NOMO-1 treated with dmso at 0.1 percent for 144 hours (cell line): ENCODE results near the gene CDK14.

ENCODE experiments used
- DNase-seq: peaks from one replicate; lab custom pipeline; 2025; ENCODE audit not compliant: unreplicated experiment; lab: John Stamatoyannopoulos, UW

CDK14 gene

DNA sequence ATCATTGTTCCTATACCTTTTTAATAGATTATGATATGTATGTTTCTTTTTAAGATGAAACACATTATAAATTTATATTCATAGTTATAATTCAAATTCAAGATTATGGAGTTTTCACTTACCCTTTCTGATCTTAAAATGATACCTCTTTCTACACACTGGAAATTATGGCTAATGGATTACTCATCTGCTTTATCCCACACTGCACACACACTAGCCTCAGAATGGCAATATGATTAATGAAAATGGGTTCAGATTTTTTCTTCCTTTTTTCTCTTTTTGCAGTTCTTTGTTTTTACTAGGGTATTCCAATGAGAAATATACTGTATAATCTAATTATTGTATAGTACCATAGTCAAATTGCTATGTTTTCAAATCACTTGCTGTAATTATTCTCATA lies 585.8 kb downstream of the CDK14 start:
- DNase-seq, result no peak

DNA sequence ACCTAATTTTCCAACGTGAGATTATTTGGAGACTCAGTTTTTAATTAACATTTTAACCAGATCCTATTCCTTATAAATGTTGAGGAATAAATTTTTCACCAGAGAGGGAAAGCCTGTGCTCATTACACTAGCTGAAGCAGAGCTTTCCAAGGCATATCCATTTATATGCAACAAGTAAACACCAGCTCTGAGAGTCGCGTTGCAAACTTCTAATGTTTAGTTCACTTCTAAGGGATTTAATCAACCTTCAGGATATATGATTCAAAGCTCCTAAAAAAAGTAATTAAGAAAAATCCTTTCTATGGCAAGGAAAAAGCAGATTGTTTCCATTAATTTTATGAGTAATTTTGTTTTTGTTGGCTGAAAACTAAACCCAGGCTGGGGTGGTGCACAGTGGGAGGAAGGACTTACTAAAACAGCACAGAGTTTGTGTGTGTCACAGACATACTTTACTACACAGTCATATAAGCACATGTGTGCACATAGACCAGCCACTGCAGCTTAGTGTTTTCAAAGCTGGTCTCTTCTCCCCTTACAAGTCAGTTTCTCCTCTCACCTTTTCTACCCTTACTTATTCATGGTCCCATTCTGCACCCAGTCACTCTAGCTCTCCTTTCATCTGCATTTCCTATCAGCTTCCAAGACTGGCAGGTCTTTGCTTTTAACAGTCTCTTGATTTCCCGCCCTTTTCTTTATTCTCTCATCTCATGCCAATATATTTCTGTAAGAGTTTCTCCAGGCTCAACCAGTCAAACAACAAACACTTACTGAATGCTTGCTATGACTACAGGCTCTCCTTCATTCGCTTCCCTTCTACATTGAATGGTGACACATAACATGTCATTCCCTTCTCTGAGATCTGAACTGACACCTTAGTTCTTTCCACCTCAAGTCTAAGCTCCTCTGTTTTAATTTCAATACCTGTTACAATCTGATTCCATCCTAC lies 587.0 kb downstream of the CDK14 start:
- DNase-seq, result no peak

DNA sequence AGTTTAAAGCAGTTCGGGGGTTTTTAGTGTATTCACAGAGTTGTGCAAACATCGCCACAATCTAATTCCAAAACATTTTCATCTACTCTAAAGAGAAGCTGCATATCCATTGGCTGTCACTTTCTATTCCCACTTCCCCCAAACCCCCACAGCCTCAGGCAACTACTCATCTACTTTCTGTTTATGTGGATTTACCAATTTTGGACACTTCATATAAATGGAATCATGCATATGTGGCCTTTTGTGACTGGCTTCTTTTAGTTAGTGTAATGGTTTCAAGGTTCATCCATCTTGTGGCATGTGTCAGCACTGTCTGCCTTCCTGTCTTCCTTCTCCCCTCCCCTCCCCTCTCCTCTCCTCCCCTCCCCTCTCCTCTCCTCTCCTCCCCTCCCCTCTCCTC lies 589.6 kb downstream of the CDK14 start:
- DNase-seq, result no peak

DNA sequence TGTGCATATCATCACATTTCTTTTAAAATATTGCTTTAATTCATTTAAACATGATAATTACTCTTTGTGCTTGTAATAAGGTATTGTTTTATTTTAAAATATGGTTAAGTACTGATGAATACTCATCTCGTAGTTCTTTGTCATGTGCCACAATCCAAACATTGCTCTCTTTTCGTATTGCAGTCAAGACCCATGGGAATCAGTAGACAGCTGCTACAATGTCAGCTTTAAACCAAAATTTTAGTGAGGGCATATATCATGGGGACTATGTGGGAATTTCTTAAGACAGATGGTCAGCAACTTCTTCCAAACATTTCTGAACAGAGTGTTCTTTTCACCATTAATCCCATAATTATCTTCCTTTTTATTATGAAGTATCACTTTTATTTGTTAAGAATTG lies 590.9 kb downstream of the CDK14 start:
- DNase-seq, result no peak

DNA sequence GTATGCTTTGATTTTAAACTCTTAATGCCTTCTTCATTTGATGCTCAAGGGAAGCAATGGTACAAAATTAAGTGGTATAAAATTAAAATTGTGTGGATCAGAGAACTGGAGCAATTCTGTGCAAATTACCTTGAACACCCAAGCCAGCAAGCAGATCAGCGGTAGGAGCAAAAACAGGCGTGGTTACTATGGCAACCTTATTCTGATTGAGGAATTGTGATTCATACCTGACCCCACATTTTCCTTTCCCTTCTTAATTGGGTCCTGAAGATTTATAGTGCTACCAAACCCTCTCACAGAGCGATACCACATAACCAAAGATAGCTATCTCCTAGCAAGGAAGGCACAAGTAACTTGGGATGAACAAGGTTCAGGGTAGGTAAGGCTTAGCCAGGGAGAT lies 595.6 kb downstream of the CDK14 start:
- DNase-seq, result no peak

DNA sequence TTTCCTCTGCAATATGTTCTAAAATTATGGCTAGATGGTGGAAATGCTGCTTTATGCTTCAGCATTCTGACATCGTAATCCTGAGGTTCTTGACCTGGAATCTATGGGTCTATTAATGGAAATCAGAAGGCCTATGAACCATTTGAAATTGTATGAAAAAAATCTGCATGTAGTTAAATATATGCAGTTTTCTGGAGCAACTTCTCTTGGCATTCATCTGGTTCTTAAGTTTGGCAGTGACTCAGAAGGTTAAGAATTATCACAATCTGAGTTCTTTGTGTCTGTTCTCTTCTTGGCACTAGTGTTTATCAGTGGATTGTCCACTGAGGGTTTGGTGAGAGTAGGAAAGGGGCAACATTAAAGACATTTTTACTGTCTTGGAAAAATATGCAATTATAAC lies 597.0 kb downstream of the CDK14 start:
- no peak for DNase-seq

DNA sequence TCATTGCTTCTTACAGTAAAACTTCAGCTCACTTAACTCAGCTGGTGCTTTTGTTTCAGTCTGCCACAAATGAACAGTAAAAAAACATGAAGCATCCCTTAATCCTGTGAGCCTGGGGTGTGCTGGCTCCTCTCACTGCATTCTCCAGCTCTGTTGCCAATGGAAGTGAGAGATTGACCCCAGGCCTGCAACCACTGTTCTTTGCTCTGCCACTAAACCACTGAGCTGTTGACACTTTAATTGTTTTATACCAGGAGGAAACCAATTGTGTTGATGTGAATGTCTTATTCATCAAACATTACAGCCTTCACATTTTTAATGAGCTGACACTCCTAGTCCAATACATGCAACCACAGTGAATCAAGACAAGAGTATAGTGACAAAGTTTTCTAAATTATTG lies 598.7 kb downstream of the CDK14 start:
- DNase-seq, result no peak

DNA sequence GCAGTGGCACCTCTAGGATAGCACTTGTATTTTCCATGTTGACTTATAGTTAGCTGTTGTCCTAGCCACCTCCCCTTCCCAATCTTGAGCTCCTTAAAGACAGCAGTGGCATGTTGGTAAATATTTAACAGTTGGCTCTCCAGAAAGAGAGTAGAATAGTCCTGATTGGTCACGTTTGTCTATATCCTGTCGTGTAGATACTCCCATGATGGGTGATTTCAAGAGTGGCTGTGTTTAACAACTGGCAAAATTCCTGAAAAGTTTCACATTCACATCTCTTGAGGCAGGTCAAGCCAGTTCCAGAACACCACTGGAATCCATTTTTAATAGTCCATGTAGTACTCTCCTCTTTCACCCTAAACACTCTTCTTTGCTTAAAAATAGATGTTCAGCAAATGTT lies 599.9 kb downstream of the CDK14 start:
- DNase-seq, result no peak

DNA sequence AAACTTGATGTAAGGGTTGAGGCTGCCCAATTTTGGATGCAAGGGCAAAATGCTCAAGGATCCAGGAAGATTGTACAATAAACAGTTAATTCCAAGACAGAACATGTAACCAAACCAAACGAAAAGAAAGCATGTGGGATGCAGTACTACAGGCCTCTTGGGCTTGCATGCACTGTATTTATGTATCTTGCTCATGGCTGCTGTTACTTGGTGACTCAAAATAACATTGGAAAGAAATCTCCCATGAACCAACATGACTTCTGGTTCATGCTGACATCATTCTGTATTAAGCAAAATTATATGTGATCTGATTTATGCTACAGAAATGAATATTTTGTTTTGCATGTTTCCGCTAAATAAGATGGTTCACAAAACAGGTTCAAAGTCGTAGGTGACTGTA lies 602.2 kb downstream of the CDK14 start:
- no peak for DNase-seq

DNA sequence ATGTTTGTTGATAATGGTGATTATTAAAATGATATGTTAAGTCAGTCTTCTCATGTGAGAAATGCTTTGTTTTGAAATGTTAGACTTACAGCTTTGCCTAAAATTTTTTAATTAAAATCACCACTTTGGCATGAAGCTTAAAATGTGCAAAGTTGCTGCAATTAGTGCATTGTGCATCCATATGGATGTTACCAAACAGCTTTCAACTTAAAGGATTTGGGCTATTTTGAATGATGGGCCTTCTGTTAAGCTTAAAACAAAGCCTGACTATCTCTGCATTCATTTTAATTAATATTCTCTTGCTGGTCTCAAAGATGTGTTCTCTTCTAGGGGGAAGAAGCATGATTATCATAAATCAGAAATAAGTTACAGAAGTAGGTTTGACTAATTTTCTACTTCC lies 603.5 kb downstream of the CDK14 start:
- DNase-seq, result no peak

DNA sequence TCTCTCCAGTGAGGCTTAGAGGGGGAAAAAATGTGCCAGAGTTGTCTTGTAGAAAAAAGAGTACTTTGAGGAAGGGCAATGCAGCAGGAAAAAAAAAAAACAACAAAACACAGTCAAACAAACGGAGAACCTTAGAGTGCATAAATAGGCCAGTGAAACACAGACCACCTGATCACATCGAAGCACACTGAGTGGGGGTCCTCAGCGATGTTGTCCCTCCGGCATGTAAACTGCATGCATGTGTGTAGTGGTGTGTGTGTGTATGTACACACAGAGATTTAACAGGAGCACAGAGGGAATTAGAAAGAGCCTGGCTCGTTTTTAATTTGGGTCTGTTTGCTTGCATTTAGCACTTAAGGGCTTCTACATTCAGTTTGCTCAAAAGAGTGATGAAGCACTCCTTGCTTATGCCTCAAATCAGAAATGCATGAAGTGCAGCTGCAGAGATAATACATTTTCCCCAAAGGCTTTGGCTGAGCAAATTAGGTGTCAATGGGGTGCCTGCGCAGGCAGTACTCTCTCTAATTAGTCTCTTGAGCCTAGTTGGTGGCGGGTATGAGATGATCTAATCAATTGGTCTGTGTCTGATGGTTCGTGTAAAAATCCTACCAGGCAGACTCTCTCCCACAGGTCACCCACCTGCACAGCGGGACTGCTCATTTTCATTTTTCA lies 605.5 kb downstream of the CDK14 start:
- no peak for DNase-seq

DNA sequence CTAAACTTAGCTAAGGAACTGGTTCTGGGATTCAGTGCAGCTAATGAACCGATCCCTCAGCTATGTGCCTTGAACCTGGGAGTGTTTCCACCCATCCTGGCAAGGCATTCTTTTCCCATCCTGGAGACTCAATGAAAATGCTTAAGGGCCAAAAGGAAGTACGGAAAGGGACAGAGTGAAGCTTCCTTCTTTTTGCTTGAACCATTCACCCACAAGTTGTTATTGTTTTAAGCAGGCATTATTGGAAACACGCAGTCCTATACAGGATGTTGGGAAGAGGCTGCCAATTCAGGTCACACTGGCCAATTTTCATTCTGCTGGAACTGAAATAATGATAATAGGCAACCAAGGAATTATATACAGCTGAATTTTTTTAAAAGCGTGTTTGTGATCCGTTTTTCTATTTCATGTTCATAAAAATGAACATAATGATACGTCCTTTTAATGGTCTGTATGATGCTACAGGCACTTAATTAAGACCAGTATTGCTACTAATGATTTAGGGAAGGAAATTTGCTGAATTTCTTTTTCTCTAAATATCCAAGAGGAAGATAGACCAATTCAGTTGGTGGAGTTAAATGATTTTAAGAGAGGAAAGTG lies 610.3 kb downstream of the CDK14 start:
- DNase-seq, result no peak

DNA sequence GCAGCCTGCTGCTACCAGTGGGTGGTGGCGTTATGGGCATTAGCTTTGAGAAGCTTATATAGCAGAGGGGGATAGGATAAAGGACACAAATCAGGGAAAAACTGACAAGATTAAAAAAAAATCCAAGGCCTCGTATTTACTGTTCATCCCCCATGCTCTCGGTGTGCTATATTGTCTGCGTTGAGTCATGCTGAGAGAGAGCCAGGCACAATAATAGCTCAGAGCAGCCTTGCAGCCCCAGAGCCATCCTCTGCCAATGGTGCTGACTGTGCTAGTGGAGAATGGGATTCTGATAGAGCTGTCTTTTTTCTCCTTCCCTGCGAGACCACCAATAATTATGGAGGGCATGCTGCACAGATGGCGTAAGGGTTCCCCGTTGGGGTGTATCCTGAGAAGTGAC lies 616.5 kb downstream of the CDK14 start:
- no peak for DNase-seq

DNA sequence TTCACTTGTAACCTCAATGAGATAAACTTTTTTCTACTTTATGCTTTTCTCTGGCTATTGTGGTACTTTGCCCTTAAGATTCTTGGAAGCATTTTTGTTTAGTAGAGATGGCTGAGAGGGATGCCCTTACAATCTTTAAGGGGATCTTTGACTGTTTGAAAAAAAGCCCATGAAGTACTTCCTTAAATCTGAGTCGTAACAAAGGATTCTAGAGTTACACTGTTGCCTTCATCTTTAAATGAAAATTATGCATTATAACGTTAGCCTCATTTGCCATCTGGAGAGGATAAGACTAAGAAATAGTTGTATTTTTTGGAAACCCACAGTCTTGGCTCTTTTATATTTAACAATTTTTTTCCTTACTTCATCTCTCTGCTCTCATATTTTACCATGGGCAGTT lies 630.3 kb downstream of the CDK14 start:
- no peak for DNase-seq

DNA sequence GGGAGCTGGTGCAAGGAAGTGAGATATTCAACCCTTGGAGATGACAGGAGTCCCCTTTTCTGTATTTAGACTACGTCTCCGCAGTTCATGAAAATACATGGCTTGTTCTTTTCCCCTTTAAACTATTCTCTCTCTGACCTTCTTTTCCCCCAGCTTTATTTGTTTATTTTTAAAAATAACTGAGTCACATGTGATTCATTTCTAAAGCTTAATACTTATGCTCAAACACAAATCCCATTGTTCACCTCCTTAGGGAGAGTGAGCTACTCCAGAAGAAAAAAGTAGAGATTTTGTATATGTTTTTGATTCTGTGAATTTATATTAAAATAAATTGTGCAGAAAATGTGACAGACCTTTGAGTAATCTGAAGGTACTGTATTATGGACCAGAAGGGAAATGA lies 632.2 kb downstream of the CDK14 start:
- DNase-seq, result no peak

DNA sequence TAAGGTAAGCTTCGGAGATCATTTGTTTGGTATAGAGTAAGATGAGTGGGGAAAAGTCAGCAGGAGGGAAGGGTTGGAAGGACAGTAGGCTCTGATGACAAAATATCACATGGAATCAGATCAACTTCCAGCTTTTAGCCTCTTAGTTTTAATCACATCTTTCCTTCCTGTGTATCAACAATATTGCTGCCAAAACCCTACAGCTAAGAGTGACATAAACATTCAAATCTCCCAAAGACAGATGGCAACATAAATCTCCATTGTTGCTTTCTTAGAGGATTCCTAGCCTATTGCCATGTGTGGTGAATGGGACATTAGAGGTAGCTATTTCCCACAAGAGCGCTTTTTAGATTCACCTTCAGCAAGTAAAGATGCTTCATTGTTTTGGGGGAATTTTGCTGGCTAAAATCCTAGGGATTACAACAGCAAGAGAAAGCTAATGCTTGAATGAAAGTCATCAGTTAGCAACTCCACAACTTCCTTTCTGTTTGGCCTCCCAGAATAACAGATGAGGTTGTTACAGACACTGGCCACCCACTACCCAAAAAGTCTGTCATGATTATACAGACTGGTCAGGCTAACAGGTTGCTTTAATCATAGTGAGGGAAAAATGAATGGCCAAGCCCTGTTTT lies 632.9 kb downstream of the CDK14 start:
- no peak for DNase-seq

DNA sequence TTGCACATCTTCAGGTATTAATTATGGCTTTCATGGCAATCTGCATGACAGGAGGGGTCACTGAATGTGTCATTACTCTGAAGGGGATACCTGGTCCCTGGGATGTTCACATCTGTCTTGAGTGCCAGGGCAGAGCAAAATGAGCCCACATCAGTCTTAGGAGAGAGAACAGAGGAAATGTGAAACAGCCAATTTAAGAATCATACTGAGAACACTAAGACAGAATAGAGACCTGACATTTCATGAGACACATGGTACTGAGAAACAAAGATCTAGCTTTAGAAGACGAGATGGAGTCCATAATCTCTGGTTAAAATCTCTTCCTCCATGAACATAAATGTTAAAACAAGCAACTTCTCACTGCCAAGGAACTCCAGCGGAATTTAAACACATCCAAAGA lies 634.0 kb downstream of the CDK14 start:
- DNase-seq, result no peak

DNA sequence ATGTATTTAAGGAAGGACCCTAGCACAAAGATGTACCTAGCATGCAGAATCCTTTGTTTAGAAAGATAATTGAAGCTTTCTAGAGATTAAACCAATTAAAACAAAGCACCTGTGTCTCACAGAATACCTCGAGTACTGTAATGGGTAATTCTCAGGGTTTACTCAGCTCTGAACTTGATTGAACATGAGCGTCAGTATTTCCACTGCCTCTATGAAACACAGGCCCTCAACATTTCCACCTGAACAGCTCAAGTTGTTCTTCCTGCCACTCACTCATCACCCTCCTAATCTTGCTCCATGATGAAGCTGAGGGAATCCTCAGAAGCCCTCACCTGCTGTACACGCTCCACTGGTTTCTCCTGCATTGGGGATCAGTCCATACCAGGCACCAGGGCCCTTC lies 634.4 kb downstream of the CDK14 start:
- no peak for DNase-seq

DNA sequence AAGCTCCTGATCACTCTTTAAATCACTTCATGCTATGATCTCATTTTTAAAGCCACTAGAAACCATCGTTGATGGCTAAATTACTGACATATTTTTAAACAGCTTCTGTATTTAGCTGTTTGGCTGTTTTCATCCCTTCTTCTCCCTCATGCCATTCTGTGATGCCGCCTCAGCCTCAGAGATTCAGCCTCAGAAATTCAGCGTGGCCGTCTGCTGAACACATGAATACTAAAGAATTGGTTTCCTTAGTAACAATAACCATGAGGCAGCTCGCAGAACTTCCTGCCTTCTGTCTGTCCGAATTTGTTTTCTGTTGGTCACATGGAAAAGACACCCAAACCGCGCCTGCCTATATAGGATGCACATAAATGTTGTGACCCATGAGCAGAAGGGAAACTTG lies 637.1 kb downstream of the CDK14 start:
- DNase-seq, result no peak

DNA sequence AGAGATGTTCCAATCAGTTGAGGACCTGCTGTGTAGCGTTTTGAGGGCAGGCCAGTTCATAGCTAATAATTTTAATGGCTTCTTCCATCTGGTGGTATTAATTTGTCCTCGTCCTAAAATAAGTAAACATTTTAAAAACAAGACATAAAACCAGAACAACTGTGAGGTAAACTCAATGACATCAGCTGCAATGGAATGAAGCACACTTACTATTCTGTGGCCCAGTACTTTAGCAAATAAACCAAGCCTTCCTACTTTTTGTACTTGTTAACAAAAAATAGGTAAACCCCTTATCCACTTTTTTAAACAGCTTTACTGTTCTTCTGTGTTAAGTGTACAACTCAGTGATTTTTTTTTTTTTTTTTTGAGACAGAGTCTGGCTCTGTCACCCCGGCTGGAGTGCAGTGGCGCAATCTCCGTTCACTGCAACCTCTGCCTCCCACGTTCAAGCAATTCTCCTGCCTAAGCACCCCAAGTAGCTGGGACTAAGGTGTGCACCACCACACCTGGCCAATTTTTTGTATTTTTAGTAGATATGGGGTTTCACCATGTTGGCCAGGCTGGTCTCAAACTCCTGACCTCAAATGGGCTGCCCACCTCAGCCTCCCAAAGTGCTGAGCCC lies 639.2 kb downstream of the CDK14 start:
- DNase-seq, result no peak

DNA sequence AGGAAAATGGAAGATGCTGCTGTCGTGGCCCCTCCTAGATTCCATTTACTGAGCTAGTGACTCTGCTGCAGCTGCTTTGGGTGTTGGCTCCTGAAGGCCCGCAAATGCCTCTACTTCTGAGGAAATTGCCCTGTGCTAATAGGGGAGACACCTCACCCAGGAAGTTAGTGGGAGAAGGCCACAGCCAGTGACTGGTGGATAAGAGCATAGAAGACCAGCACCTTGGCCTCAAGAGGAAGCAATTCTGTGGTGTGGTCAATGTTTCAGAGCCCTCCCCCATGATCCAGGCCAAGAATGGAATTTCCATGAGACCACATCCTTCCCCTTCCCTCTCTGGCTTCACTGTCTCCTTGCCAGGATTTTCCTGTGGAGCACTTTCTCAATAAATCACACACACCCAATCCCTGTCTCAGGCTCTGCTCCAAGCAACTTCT lies 643.1 kb downstream of the CDK14 start:
- DNase-seq, result peak; percentile 29
